ENCODE results near the gene SFN. TPM values are rescaled to one million over a fixed set of nuclear protein-coding genes. Genes with fewer than 3 reads are reported as not detected.

SFN gene
- total and polyA plus RNA-seq, 2 donors (not counting 3 experiments of a cell fraction or from before 2014, with no cell fraction given): 0.08 to 0.33 TPM

DNA sequence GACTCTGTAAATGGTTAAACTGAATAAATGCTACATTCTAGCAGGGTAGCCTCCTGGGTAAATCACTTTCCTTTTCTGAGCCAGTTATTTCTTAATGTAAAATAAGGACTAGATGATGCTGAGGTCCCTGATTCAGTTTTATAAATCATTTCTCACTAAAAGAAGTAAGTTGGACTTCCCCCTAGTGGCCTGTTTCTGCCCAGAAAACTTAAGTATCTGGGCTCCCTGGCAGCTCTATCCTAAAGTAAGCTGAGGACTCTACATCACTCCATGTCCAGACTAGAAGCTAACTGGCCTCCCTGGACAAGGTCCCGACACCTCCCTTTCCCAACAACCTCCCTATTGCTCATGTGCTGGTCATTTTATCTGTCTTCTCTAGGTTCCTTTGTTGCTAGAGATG is 24.2 kb downstream of the SFN start:
- ChIA-PET POLR2A (no interaction called here), CTCF (interaction anchor here (0.6 to 2.7 kb wide), 18 partner anchors 8 to 387 kb away, joined by 3 to 18 read pairs (median 4); partner anchors contain the start of genes GPATCH3 and ZDHHC18)
- peak; percentile 27 for DNase-seq (ENCODE audit: low read depth, low spot score)
- Histone ChIP-seq H3K9me1 (replicated peaks; ENCODE audit: control insufficient read depth, extremely low read depth, insufficient read depth, low read length) (no peaks in the 10 kb centered on the region), H3K27ac (ENCODE audit: insufficient read depth, low read depth, low read length) (no peak overlapping the region), H4K20me1 (replicated peaks; ENCODE audit: control insufficient read depth, extremely low read depth, insufficient read depth, low read length) (no peaks in the 10 kb centered on the region), H3K36me3 (ENCODE audit: control insufficient read depth in 2 of 2, extremely low read depth in 1 of 2, insufficient read depth in 2 of 2, low read length in 2 of 2) (peaks cover 23 to 32% of the 10 kb centered on the region in 2 experiments), H2AFZ (ENCODE audit: low read depth, low read length) (no peak overlapping the region), H3K4me1 (ENCODE audit: control insufficient read depth, extremely low read depth, insufficient read depth, low read length) (peaks cover 6% of the 10 kb centered on the region), H3K79me2 (ENCODE audit: control insufficient read depth, insufficient read depth, low read length) (peaks cover 18% of the 10 kb centered on the region), H3K9me3 (replicated peaks; ENCODE audit: control insufficient read depth, insufficient read depth, low read length) (no peaks in the 10 kb centered on the region), H3K4me3 (replicated peaks in 1 of 3; ENCODE audit: insufficient read depth in 1 of 3, low read depth in 1 of 3, low read length in 3 of 3) (no peak overlapping the region), H3K9ac (replicated peaks; ENCODE audit: extremely low read depth, insufficient read depth, low read length) (no peak overlapping the region), H3K27me3 (ENCODE audit: control insufficient read depth in 2 of 2, insufficient read depth in 2 of 2, low read length in 2 of 2) (no peaks in the 10 kb centered on the region), H3K4me2 (ENCODE audit: insufficient read depth, low read length) (no peak overlapping the region)
- TF ChIP-seq, protein P1, sequence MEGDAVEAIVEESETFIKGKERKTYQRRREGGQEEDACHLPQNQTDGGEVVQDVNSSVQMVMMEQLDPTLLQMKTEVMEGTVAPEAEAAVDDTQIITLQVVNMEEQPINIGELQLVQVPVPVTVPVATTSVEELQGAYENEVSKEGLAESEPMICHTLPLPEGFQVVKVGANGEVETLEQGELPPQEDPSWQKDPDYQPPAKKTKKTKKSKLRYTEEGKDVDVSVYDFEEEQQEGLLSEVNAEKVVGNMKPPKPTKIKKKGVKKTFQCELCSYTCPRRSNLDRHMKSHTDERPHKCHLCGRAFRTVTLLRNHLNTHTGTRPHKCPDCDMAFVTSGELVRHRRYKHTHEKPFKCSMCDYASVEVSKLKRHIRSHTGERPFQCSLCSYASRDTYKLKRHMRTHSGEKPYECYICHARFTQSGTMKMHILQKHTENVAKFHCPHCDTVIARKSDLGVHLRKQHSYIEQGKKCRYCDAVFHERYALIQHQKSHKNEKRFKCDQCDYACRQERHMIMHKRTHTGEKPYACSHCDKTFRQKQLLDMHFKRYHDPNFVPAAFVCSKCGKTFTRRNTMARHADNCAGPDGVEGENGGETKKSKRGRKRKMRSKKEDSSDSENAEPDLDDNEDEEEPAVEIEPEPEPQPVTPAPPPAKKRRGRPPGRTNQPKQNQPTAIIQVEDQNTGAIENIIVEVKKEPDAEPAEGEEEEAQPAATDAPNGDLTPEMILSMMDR (IDR thresholded peaks at IDR 0.05; ENCODE audit: extremely low read depth in 1 of 2, insufficient read depth in 1 of 2, low read depth in 1 of 2, low read length in 2 of 2): peak; percentile 30 to 40
- no peak for TF ChIP-seq JUN (IDR thresholded peaks at IDR 0.05; ENCODE audit: borderline replicate concordance, insufficient read depth, insufficient read length, low read depth)
- intact Hi-C loops (cut with micrococcal nuclease) (no loop called here), dilution Hi-C loops (cut with MboI; ENCODE audit: extremely low pct_ligation_motif_present, low sequenced_read_pairs) (no loop called here)
- no TSS peak for BruUV-seq (replicated peaks)
- peak; percentile 60 for FAIRE-seq

DNA sequence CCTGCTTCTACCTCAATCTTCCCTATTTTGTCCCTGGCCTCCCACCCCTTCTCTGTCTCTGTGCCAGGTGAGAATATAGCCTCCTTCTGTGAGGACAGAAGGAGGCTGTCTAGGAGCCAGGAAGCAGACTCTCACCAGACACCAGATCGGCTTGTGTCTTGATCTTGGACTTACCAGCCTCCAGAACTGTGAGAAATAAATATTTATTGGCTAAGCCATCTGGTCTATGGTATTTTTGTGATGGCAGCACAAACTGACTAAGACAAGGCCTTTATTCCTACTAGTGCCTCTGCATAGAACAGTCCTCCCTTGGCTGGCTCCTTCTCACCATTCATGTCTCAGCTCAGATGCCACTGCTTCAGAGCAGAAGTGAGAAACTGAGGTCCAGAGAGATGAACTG is 25.3 kb downstream of the SFN start:
- DNase-seq (ENCODE audit: low read depth, low spot score) (no peak), FAIRE-seq (no peak)
- dilution Hi-C loops (cut with MboI; ENCODE audit: extremely low pct_ligation_motif_present, low sequenced_read_pairs): no loop called here
- no peak overlapping the region for H2AFZ ChIP-seq (ENCODE audit: low read depth, low read length)
- ChIA-PET CTCF (interaction anchor here (1.1 to 2.7 kb wide), 3 partner anchors 10 to 25 kb away, joined by 3 to 18 read pairs (median 5); partner anchors contain the start of gene NR0B2), POLR2A (no interaction called here)
- peaks cover 17 to 31% of the 10 kb centered on the region in 2 experiments for H3K36me3 ChIP-seq (ENCODE audit: control insufficient read depth in 2 of 2, extremely low read depth in 1 of 2, insufficient read depth in 2 of 2, low read length in 2 of 2)
- H3K79me2 ChIP-seq (ENCODE audit: control insufficient read depth, insufficient read depth, low read length): peaks cover 18% of the 10 kb centered on the region
- H4K20me1 ChIP-seq (replicated peaks; ENCODE audit: control insufficient read depth, extremely low read depth, insufficient read depth, low read length): no peaks in the 10 kb centered on the region
- TF ChIP-seq FOS (IDR thresholded peaks at IDR 0.05; ENCODE audit: borderline replicate concordance, insufficient read depth, low read length): no peak
- TF ChIP-seq, protein P2, sequence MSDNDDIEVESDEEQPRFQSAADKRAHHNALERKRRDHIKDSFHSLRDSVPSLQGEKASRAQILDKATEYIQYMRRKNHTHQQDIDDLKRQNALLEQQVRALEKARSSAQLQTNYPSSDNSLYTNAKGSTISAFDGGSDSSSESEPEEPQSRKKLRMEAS (IDR thresholded peaks at IDR 0.05; ENCODE audit: insufficient read depth, insufficient read length): no peak
- no peak for TF ChIP-seq POLR2AphosphoS5 (IDR thresholded peaks at IDR 0.05; ENCODE audit: insufficient read depth, low read depth, low read length)
- TF ChIP-seq POLR2A (IDR thresholded peaks at IDR 0.05; ENCODE audit: low read depth, low read length): no peak
- no peak for TF ChIP-seq GATA2 (IDR thresholded peaks at IDR 0.05; ENCODE audit: insufficient read depth, insufficient read length, low read depth, low read length)
- no peak for TF ChIP-seq MYC (IDR thresholded peaks at IDR 0.05; ENCODE audit: low read depth, low read length)
- TF ChIP-seq, protein P1 (IDR thresholded peaks at IDR 0.05; ENCODE audit: extremely low read depth in 1 of 2, insufficient read depth in 1 of 2, low read depth in 1 of 2, low read length in 2 of 2): no peak
- no peak for TF ChIP-seq JUN (IDR thresholded peaks at IDR 0.05; ENCODE audit: borderline replicate concordance, insufficient read depth, insufficient read length, low read depth)
- no peak for TF ChIP-seq EZH2 (IDR thresholded peaks at IDR 0.05; ENCODE audit: borderline replicate concordance, low read depth, low read length, severe bottlenecking)
- no peak overlapping the region for H3K4me3 ChIP-seq (replicated peaks in 1 of 3; ENCODE audit: insufficient read depth in 1 of 3, low read depth in 1 of 3, low read length in 3 of 3)
- intact Hi-C loops (cut with micrococcal nuclease): no loop called here
- no TSS peak for BruUV-seq (replicated peaks)
- H3K9me3 ChIP-seq (replicated peaks; ENCODE audit: control insufficient read depth, insufficient read depth, low read length): no peaks in the 10 kb centered on the region
- peaks cover 6% of the 10 kb centered on the region for H3K4me1 ChIP-seq (ENCODE audit: control insufficient read depth, extremely low read depth, insufficient read depth, low read length)
- no peak overlapping the region for H3K27ac ChIP-seq (ENCODE audit: insufficient read depth, low read depth, low read length)
- no peaks in the 10 kb centered on the region for H3K9me1 ChIP-seq (replicated peaks; ENCODE audit: control insufficient read depth, extremely low read depth, insufficient read depth, low read length)
- H3K27me3 ChIP-seq (ENCODE audit: control insufficient read depth in 2 of 2, insufficient read depth in 2 of 2, low read length in 2 of 2): no peaks in the 10 kb centered on the region
- H3K4me2 ChIP-seq (ENCODE audit: insufficient read depth, low read length): no peak overlapping the region
- no peak overlapping the region for H3K9ac ChIP-seq (replicated peaks; ENCODE audit: extremely low read depth, insufficient read depth, low read length)
